Measurements from ENCODE around the gene NTNG1.

Gene NTNG1

DNA sequence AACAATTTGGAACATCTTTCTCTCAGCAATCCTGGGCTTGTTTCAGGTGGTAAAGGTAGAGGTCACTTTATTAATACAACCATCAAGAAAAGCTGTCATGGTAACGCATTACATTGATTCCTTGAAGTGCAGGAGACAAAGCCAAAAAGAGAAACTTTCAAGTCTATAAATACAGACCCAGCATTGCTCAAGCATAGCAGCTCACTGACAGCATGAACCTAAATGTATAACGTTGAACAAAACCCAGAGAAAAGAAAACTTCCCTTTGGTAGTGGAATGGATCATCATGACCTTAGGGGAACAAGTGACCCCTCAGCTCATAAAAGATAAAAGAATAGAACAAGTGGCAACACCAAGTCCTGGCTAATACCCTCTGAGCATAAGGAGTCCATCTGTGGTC, 332.2 kb downstream of the NTNG1 start:
- no peak for FAIRE-seq

DNA sequence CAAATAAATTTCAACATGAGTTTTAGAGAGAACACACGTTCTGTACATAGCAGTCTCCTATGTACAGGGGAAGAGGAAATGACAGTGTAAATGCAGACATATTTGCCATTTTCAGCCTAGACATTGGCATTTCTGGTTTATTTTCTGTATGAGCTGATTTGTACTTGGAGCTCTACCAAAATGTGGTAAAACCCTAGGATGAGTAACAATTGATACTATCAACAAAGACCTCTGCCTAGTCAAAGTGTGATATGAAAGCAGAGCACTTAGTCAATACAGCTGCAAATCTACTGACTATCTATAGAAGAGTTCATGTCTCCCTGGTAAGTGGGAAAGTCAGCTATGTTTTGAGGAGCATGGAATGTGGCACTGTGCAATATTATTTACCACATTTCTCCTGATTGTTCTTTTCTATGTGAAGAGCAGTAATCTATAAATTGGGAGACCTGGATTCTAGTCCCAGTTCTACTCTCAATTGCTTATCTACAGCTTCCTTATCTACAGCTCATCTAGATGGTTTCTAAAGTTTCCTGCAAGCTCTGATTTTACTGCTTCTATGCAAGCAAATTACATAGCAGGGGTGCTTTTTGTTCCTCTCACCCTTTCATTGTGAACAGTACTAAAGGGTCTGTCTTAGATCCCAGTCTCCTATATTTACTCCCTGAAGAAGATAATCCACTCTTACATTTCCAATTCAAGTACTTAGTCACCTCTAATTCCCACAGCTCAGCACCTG, 334.2 kb downstream of the NTNG1 start:
- no peak for FAIRE-seq

- no peak for FAIRE-seq
These were observed 336.4 kb downstream of the NTNG1 start for GRCh38 chr1:107477233-107477632.

DNA sequence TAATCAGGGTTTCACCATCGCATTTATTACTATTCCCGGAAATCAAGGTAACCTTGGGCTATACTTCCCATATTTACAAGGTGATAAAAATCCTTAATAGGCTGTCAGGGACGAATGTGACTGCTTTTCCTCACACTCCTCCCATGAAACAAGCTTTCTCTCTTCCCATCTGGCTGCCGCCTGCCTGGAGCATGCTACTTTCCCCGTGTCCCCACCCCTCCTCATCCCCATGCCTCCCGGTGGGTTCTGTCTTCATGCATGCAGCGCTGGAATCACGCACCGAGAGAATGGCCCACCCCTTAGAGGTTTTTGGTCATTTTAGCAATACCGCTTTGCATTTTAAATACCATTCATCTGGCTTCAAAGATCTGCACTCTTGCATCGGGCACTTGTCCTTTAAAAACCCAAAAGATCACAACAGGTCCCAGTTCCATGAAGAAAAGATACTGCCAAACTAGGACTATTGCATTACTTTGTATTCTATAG, 339.1 kb downstream of the NTNG1 start:
- FAIRE-seq, result no peak

- FAIRE-seq, result no peak
These were observed 339.9 kb downstream of the NTNG1 start for GRCh38 chr1:107480548-107481415.

DNA sequence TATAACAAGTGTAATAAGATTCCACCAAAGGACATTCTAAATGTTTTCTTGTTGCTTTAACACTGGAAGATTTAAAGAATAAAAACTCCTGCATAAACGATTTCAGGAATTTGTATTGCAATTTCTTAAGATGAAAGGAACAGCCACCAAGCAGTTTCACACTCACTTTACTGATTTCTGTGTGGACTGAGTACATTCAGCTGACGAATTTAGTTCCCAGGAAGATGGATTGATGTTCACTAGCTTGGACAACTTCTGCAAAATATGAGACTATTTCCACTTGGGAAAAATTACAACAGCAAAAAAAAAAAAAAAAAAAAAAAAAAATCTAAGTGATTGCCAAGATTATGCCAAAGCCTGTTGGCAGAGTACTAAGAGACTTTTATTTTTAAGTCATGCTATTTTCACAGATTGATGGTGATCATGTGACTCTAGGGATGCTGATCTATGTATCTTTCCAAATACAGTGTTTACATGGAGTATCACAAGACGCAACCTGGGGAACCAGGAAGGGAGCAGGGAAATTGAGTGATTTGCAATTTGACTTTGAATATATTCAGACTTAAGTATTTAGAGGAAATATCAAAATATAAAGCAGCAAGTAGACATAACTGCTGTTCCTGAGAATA, 341.0 kb downstream of the NTNG1 start:
- no peak for FAIRE-seq

DNA sequence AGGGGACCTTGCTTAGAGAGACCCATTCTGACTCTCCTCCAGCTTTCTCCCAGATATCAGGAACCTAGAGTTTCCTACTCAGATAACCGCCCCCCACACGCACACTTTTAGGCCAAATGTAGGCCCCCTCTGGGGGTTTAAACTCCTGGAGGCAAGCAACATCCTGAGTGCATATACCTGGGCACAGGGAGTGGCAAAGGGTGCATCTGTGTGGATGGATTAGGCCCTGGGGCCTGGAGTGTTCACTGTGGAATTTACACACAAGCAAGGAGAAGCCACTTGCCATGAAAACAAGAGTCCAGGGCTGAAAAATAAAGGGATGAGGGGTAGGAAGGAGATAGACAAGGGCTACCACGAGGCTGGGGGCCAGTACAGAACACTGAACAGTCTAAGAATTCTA, 343.1 kb downstream of the NTNG1 start:
- no peak for FAIRE-seq

DNA sequence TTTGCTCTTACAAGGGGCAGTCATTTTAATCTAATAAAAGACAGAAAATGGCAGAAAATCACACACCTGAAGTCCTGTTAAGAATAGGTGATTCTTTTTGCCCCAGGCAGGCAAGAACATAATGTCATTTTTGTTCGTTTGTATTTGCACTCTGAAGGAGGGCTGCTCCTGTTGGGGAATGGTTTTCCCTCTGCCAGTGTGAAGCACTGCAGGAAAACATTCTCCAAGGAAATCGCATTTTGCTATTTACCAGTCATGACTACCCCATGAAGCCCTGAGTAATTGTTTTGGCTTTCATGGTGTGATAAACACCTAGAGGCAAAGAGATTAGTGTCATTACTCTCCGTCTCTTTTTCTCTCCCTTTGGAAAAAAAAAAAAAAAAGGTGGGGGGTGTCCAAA, 345.5 kb downstream of the NTNG1 start:
- no peak for FAIRE-seq

DNA sequence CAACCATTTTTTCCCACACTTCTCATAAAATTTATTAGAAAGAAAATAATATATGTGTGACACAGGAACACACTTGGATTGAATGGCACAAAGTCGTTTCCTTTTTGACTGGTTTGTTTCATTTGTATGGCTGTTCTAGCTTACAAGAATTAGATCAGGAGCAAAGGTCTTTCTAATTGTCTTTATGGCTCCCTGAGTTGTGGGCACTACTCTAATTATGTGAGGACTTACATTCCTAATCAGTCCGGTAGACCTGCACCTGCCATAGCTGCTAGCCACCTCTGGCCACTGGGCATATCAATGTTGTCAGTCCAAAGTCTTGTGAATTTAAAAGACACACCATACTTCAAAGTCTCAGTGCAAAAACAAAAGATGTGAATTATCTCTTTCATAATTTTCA, 346.7 kb downstream of the NTNG1 start:
- no peak for FAIRE-seq

DNA sequence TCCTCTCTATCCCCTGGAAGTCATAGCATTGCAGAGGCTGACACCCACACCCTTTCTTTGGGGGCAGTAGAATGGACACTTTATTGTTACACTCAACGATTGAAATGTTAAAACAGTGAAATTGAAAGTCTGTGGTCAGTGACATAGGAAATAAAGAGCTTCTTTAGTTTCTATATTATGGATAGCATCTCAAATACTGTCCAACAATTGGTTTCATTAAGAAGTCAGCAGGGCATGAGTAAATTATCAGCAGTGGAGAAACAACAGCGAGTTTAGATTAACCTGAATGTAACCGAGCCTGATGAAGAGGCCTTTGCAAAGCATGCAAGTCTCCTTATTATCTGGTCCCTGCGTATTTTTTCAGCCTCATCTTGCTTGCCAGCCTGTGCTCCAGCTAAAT, 350.7 kb downstream of the NTNG1 start:
- FAIRE-seq, result no peak

GRCh38 chr1:107493111-107493716, 352.4 kb downstream of the NTNG1 start:
- no peak for FAIRE-seq

- no peak for FAIRE-seq
These were observed 353.2 kb downstream of the NTNG1 start for GRCh38 chr1:107494061-107494460.

- no peak for FAIRE-seq
These were observed 355.2 kb downstream of the NTNG1 start for GRCh38 chr1:107496002-107496401.

GRCh38 chr1:107499139-107499744, 358.4 kb downstream of the NTNG1 start:
- no peak for FAIRE-seq

- FAIRE-seq, result no peak
These were observed 360.3 kb downstream of the NTNG1 start for GRCh38 chr1:107501081-107501605.

DNA sequence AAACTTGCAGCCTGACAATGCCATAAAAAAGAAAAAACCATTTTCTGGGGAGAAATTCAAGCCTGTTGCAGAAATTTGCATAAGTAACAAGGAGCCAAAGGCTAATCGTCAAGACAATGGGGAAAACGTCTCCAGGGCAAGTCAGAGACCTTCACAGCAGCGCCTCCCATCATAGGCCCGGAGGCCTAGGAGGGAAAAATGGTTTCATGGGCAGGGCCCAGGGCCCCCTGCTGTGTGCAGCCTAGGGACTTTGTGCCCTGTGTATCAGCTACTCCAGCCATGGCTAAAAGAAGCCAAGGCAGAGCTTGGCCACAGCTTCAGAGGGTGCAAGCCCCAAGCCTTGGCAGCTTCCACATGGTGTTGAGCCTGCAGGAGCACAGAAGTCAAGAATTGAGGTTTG, 369.5 kb downstream of the NTNG1 start:
- FAIRE-seq, result no peak

DNA sequence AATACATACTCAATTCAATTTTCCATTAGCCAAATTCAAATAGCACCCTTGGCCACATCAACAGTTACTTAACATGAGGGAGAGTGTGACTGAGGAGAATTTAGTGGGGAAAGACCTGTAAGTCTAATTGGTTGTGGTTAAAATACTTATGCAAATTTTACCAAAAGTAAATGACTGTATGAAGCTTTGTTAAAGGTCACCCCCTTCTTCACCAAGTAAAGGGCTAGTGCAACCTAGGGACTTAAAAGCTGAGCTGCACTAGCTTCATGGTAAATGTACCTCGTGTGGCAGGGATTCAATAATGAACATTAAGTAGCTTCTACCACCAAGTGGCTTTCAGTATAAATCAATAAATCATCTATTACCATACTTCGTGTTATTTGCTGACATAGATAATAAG, 372.0 kb downstream of the NTNG1 start:
- FAIRE-seq, result no peak

GRCh38 chr1:107514841-107515240, 374.0 kb downstream of the NTNG1 start:
- no peak for FAIRE-seq

DNA sequence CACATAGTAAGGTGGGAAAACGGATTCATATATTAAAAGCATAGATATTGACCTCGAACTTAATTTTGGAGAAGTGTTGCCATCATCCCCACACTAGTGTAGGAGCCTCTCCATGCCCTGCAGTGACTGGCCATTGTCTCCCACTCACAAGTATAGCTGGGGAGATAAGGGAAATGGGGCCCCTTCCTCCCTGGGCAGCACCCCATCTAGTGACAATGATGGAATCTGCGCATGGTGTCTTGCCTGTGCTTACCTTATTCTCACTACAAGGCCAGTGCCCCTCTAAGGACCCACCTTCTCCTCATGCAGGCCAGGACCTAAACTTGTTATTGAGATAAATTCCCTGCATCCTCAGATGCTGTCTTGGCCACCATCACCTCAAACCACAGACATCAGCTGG, 374.9 kb downstream of the NTNG1 start:
- no peak for FAIRE-seq

GRCh38 chr1:107523061-107523460, 382.2 kb downstream of the NTNG1 start:
- FAIRE-seq, result no peak

DNA sequence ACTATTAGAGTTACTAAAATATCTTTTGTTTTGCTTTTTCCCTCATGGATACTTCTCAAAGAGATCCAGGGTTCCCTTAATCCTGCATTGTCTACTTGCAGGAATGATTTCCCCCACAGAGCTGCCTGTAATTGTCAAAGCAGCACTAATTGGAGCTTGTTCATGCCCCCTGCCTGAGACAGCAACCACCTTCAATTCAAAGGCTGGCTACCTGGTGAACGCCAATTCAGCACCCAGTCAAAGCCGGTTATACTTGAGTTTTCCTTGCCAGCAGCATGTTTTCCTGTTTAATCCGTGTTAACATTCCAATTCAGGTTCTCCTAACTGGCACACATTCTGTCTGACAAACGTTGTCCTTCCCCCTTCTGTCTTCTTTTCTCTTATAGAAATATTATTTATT, 382.9 kb downstream of the NTNG1 start:
- no peak for FAIRE-seq

DNA sequence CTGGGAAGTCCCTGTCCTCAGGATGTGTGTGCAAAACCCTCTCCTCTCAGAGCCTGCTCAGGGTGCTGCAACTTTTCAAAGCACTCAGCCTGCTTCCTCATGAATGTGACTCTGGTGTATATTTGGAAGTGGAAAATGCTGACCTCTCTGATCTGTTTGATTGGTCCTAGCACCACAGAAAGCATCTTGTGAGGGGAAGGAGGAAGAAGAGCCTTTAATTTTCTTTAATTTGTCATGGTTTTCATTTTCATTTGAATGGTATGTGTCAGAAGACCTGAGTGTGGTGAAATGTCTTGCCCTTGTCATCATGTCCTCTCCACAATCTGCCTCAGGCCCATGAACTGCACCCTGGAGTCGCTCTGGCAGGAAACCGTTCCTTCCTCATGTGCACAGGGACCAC, 383.5 kb downstream of the NTNG1 start:
- FAIRE-seq, result no peak
